Coronary artery (tissue), 2 donors: ENCODE results near the gene WDHD1.
A peak's percentile ranks its signal among the peaks of the same experiment; 100 is the strongest.
"Not testable (repeated sequence)": the region's sequence is repeated elsewhere in the genome, so short reads cannot be mapped to it uniquely, and the experiment has no call there.

ENCODE experiments used
- DNase-seq: peaks from one replicate; pipeline ENCODE4 v3.0.0-alpha.2; 2017; ENCODE audit warnings: low spot score
- H3K27ac ChIP-seq, 2 donors: fragments of 200-600 bp; sonication (generic); one replicate each; pipeline ENCODE4 v1.5.1; 2016 to 2019
- H3K4me3 ChIP-seq: fragments of 200-600 bp; sonication (generic); 2 replicates; pipeline ENCODE4 v1.5.1; 2016; ENCODE audit warnings: mild to moderate bottlenecking, moderate library complexity
- TF ChIP-seq, protein P1 (sequence below): fragments of 200-600 bp; sonication (generic); IDR thresholded peaks from one replicate; pipeline ENCODE4 v1.5.1; 2019; ENCODE audit warnings: antibody characterized with exemption

WDHD1 gene

DNA sequence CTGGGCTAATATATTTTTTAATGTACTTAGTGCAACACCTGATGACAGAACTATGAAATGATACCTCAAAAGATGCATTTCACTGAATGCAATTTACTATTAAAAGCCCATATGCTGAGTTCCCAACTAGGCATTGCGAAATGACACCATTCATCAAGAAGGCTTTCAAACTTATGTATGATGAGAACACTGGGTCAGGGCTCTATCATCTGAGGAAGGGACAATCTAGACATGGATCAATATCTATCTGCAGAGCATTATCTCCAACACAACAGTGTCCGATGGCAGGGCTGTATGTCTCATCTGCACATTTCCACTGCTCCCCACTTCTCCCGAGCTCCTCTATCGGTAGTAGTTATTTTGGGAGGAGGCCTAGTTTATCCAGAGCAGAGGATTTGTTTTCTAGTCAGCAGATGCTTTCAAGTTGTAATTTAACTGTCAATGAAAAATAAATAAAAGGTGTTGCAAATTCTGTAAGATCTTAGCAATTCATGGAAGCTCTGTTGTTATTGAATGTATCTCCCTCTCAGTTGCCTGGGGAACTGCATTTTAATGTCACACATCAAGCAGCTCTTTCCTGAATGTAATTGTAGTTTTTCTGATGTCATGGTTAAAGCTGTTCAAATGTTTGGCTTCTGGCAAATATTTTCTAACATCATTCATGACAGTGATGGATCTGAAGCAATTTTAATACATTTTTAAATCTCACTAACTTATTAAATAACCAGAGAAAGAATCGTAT is 116.9 kb downstream of the WDHD1 start:
- no peak for DNase-seq
- H3K27ac ChIP-seq: no peak overlapping the region
- H3K4me3 ChIP-seq: no peak overlapping the region
- TF ChIP-seq, protein P1, sequence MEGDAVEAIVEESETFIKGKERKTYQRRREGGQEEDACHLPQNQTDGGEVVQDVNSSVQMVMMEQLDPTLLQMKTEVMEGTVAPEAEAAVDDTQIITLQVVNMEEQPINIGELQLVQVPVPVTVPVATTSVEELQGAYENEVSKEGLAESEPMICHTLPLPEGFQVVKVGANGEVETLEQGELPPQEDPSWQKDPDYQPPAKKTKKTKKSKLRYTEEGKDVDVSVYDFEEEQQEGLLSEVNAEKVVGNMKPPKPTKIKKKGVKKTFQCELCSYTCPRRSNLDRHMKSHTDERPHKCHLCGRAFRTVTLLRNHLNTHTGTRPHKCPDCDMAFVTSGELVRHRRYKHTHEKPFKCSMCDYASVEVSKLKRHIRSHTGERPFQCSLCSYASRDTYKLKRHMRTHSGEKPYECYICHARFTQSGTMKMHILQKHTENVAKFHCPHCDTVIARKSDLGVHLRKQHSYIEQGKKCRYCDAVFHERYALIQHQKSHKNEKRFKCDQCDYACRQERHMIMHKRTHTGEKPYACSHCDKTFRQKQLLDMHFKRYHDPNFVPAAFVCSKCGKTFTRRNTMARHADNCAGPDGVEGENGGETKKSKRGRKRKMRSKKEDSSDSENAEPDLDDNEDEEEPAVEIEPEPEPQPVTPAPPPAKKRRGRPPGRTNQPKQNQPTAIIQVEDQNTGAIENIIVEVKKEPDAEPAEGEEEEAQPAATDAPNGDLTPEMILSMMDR: no peak

DNA sequence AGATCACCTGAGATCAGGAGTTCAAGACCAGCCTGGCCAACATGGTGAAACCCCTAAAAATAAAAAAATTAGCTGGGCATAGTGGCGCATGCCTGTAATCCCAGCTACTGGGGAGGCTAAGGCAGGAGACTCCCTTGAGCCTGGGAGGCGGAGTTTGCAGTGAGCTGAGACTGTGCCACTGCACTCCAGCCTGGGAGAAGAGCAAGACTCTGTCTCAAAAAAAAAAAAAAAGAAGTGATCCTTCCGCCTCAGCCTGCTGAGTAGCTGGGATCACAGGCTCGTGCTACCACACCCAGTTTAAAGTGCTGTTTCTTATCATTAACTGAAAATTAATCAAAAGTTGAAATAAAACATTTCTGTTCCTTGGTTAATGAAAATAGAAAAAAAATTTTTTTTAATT is 117.9 kb downstream of the WDHD1 start:
- not testable (repeated sequence) for H3K27ac ChIP-seq, DNase-seq, H3K4me3 ChIP-seq

DNA sequence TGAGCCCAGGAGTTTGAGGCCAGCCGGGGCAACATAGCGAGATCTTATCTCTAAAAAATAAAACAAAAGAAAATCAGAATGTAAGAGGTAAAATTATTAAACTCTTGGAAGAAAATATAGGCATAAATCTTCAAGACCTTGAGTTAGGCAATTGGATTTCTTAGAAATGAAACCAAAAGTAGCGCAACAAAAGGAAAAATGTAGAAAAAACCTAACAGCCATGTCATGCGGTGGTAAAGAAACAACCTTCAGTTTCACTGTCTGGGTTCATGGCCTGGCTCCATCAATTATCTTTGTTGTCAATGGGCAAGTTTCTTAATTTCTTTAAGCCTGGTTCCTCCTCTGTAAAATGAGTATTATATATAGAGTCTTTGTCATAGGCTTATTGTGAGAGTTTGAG is 118.7 kb downstream of the WDHD1 start:
- TF ChIP-seq, protein P1: no peak
- H3K27ac ChIP-seq: no peak overlapping the region
- H3K4me3 ChIP-seq: no peak overlapping the region
- no peak for DNase-seq

DNA sequence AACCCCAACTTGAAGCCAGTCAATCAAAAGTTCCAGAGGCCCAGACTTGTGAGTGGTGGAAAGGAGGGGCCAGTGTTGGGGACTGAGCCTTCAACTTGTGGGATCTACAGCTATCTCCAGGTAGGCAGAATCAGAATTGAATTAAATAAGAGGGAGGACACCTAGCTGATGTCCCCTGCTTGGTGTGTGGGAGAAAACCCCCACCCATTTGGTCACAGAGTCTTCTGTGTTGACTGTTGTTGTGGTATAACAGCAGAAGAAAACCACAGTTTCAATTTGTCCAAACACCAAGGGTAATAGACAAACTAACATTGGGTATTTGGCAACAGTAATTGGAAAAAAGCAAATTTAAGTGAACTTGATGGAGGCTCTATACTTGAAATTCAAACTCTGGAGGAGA is 120.8 kb downstream of the WDHD1 start:
- H3K4me3 ChIP-seq: no peak overlapping the region
- H3K27ac ChIP-seq: no peak overlapping the region
- DNase-seq: no peak
- TF ChIP-seq, protein P1: no peak

DNA sequence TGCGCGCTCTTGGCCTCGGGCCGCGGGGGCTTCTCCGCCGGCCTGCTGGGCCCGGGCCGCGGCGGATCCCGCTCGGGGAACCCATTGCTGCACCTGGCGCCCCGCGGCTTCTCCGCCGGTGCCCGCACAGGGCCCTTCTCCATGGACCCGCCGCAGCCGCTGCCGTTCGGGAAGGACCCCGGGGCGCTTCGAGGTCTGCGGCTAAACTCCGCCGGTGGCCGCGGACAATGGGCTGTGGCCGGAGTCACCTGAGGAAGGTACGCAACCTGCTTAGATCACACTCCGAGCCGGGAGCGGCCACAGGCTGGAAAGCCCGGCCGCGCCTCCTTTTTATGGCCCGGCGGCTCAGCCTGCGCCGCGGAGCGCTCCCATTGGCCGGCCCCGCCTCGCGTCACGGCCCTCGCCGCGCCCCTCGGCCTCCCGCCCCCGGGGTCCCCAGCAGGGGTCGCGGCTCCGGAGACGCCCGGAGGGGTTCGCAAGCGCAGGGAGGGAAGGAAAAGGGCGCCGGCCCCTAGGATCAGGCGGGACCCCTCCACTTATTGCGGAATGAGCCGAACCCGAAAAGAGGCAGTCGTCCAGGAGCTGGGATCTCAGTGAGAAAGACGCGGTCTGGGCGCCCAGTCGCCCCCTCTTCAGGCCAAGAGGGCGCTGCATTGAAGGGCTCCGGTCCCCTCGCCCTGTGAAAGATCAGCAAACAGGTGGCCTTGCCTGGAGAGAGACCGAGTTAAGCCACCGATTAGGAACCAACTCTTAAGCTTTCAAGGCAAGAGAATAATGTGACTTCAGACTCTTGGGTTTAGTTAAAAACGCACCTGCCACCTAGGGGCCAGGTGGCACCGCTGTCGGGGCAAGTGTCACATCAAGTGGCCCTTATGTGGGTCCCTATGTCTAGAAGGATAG is 124.1 kb downstream of the WDHD1 start, which contains the start of gene GCH1:
Gene GCH1, minus strand, starts transcription at position 306 of the 900 bp plus-strand sequence. Its CDS starts 163 bp downstream, at position 143.
- TF ChIP-seq, protein P1: no peak
- peak within 1 kb of the TSS in 1 of 2 donors; percentile 78 for H3K27ac ChIP-seq
- H3K4me3 ChIP-seq: peak within 1 kb of the TSS; percentile 76
- peak; percentile 81 for DNase-seq

DNA sequence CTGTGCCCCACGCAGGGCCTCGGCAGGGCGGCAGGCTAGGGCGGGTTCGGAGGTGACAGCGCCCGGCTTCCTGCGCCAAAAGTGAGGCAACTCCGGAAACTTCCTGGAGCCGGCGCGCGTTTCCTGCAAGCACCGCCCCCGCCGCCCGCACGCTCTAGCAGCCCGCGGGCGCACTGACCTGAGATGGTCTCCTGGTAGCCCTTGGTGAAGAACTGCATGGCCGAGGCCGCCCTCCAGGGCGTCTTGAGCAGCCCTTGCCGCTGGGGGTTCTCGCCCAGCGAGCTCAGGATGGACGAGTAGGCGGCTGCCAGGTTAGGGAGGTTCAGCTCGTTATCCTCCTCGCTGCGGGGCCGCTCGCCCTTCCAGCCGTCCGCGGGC is 124.8 kb downstream of the WDHD1 start:
- TF ChIP-seq, protein P1: no peak
- peak; percentile 85 for DNase-seq
- H3K27ac ChIP-seq: peak overlapping the region in 1 of 2 donors; percentile 78
- peak overlapping the region; percentile 76 for H3K4me3 ChIP-seq

DNA sequence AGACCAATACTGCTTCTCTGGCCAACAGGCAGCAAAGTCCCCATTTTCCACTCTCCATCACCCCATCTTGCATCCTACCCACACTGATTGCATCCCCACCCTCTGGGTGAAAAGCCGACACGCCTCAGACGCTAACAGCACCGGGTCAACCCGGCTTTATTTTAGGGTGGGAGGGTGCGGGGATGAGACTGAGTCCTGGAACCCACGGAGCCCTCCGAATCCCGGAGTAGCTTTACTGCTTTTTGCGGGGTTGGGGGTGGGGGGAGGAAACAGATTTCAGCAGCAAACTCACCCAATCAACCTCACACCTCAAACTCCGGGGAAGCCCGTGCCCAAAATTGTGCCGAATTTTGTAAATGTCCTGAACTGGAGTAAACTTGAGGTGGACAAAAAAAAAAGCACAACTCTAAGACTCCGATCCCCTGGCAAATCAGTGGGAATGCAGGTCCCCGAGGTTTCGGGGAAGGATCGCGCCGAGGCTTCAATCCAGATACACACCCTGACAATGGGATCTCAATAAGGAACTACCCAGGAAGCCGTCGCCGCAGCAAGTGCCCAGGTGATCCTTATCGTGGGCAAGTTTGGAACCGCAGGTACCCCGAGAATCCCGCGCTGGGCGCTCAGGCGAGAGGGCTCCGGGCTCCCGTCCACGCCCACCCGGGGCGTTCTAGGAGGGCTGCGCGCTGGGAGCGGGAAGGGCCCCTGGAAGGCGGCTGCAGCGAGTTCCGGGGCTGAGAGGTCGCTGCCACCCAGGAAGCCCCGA is 125.3 kb downstream of the WDHD1 start:
- TF ChIP-seq, protein P1: no peak
- DNase-seq: no peak
- H3K27ac ChIP-seq: peak overlapping the region in 1 of 2 donors; percentile 78
- peak overlapping the region; percentile 76 for H3K4me3 ChIP-seq
